NCI-H1092 (cell line): ENCODE results near the gene CTNNA2.

Experiments
- DNase-seq: peaks from one replicate; lab custom pipeline; 2025; lab: John Stamatoyannopoulos, UW

Gene CTNNA2

GRCh38 chr2:80330527-80331450, 817.9 kb downstream of the CTNNA2 start:
- DNase-seq = no peak

GRCh38 chr2:80333886-80334285, 821.0 kb downstream of the CTNNA2 start:
- DNase-seq = no peak

- DNase-seq = no peak
Observed at GRCh38 chr2:80335411-80335810, 822.6 kb downstream of the CTNNA2 start.

- DNase-seq = no peak
Observed at GRCh38 chr2:80338794-80339193, 825.9 kb downstream of the CTNNA2 start.

GRCh38 chr2:80340022-80340421, 827.2 kb downstream of the CTNNA2 start:
- DNase-seq = no peak

- no peak for DNase-seq
Observed at GRCh38 chr2:80348078-80348477, 835.2 kb downstream of the CTNNA2 start.

- DNase-seq = no peak
Observed at GRCh38 chr2:80348953-80349352, 836.1 kb downstream of the CTNNA2 start.

- DNase-seq = no peak
Observed at GRCh38 chr2:80351231-80351630, 838.4 kb downstream of the CTNNA2 start.

- no peak for DNase-seq
Observed at GRCh38 chr2:80354858-80355257, 842.0 kb downstream of the CTNNA2 start.

GRCh38 chr2:80361904-80362303, 849.1 kb downstream of the CTNNA2 start:
- DNase-seq = no peak

- DNase-seq = no peak
Observed at GRCh38 chr2:80363330-80363729, 850.5 kb downstream of the CTNNA2 start.

GRCh38 chr2:80363791-80364349, 851.0 kb downstream of the CTNNA2 start:
- no peak for DNase-seq

GRCh38 chr2:80364524-80365212, 851.8 kb downstream of the CTNNA2 start:
- no peak for DNase-seq

- no peak for DNase-seq
Observed at GRCh38 chr2:80365762-80366161, 852.9 kb downstream of the CTNNA2 start.

GRCh38 chr2:80370375-80371009, 857.6 kb downstream of the CTNNA2 start:
- no peak for DNase-seq

GRCh38 chr2:80374105-80374504, 861.3 kb downstream of the CTNNA2 start:
- DNase-seq = no peak

GRCh38 chr2:80377071-80377470, 864.2 kb downstream of the CTNNA2 start:
- no peak for DNase-seq

GRCh38 chr2:80380736-80381135, 867.9 kb downstream of the CTNNA2 start:
- DNase-seq = no peak

- no peak for DNase-seq
Observed at GRCh38 chr2:80381666-80382065, 868.8 kb downstream of the CTNNA2 start.

- no peak for DNase-seq
Observed at GRCh38 chr2:80392441-80392840, 879.6 kb downstream of the CTNNA2 start.

- no peak for DNase-seq
Observed at GRCh38 chr2:80393991-80394390, 881.1 kb downstream of the CTNNA2 start.

- no peak for DNase-seq
Observed at GRCh38 chr2:80395251-80395650, 882.4 kb downstream of the CTNNA2 start.
